ENCODE measurements around the gene IER5L. TPM values are rescaled to one million over a fixed set of nuclear protein-coding genes. Genes with fewer than 3 reads are reported as not detected.
A peak's percentile ranks its signal among the peaks of the same experiment; 100 is the strongest.

Gene IER5L
- total and polyA plus RNA-seq, 9 of the 15 experiments (the other 6 are each of a cell fraction or from before 2014, with no cell fraction given), result 0.14 to 11.9 (median 0.52) TPM

GRCh38 chr9:129174102-129174723, 3.8 kb downstream of the IER5L start:
- FAIRE-seq (peak; percentile 74), ATAC-seq (peak; percentile 68)
- TF ChIP-seq BRD9 (IDR thresholded peaks at IDR 0.05; ENCODE audit: low read depth, partially characterized antibody), result peak; percentile 70
- TF ChIP-seq CREM (IDR thresholded peaks at IDR 0.05; ENCODE audit: low read depth), result peak; percentile 65
- peak; percentile 20; the same call in 1 of the 2 replicates for TF ChIP-seq ZNF143 (CRISPR knock-in tag; IDR thresholded peaks at IDR 0.05)
- peak; percentile 53; the same call in 1 of the 2 replicates for TF ChIP-seq FOSL1 (tag; conservative IDR thresholded peaks at IDR 0.05)
- no peak for TF ChIP-seq CSDE1 (IDR thresholded peaks at IDR 0.05)
- TF ChIP-seq STAG1 (CRISPR knock-in tag; IDR thresholded peaks at IDR 0.05; ENCODE audit: borderline replicate concordance), result peak; percentile 69
- peak; percentile 78 for TF ChIP-seq ZBTB7A (IDR thresholded peaks at IDR 0.05; ENCODE audit: borderline replicate concordance, control insufficient read depth, low read depth, low read length)
- TF ChIP-seq EP300 (IDR thresholded peaks at IDR 0.05; ENCODE audit: low read length), result peak; percentile 44; the same call in 1 of the 2 replicates
- TF ChIP-seq HMGN3 (IDR thresholded peaks at IDR 0.05; ENCODE audit: borderline replicate concordance, extremely low read depth, insufficient read length, low read depth, low read length), result peak; percentile 61
- no peak for TF ChIP-seq MAFK (IDR thresholded peaks at IDR 0.05; ENCODE audit: low read length)
- TF ChIP-seq ARID3B (CRISPR knock-in tag; IDR thresholded peaks at IDR 0.05; ENCODE audit: borderline replicate concordance), result no peak
- TF ChIP-seq IFI16 (CRISPR knock-in tag; IDR thresholded peaks at IDR 0.05), result no peak
- no peak for TF ChIP-seq IRF2 (CRISPR knock-in tag; IDR thresholded peaks at IDR 0.05)
- TF ChIP-seq SOX6 (IDR thresholded peaks at IDR 0.05), result peak; percentile 39; the same call in 1 of the 2 replicates
- peak; percentile 34; the same call in 1 of the 2 replicates for TF ChIP-seq CTBP1 (IDR thresholded peaks at IDR 0.05; ENCODE audit: borderline replicate concordance)
- no peak for TF ChIP-seq ZKSCAN8 (CRISPR knock-in tag; IDR thresholded peaks at IDR 0.05)
- TF ChIP-seq E2F1 (CRISPR knock-in tag; IDR thresholded peaks at IDR 0.05), result 0 out of 2 replicates have a peak, but pooled peaks have one; percentile 36
- 0 out of 2 replicates have a peak, but pooled peaks have one; percentile 16 for TF ChIP-seq NFRKB (IDR thresholded peaks at IDR 0.05; ENCODE audit: low read depth)
- peak; percentile 95 for TF ChIP-seq EGR1 (conservative IDR thresholded peaks at IDR 0.05)
- TF ChIP-seq KLF13 (tag; IDR thresholded peaks at IDR 0.05; ENCODE audit: borderline replicate concordance, low read depth), result no peak

More at GRCh38 chr9:129174102-129174723, 3.8 kb downstream of the IER5L start:
- peak overlapping the region; percentile 68 to 92; a peak in 3 of 4 replicates for H3K9ac ChIP-seq (ENCODE audit: insufficient read depth in 1 of 2, low read depth in 2 of 2, low read length in 2 of 2)
- peak overlapping the region; percentile 57 for H3K4me3 ChIP-seq
- no peaks in the 10 kb centered on the region for H3K9me3 ChIP-seq (replicated peaks; ENCODE audit: control insufficient read depth, insufficient read depth, low read depth, low read length)
- intact Hi-C loops (cut with micrococcal nuclease), result loop anchor here (2.0 to 10.0 kb wide), 4 partner anchors 33 to 437 kb away; no protein-coding TSS in a partner anchor
- in situ Hi-C loops (cut with MboI), result loop anchor here (10.0 kb wide), 2 partner anchors 241 to 311 kb away; no protein-coding TSS in a partner anchor
- H3K27me3 ChIP-seq (ENCODE audit: control insufficient read depth in 2 of 2, insufficient read depth in 2 of 2, low read length in 2 of 2), result peaks cover 8 to 19% of the 10 kb centered on the region in 2 experiments; a peak in 4 of 5 replicates
- H2AFZ ChIP-seq (ENCODE audit: low read depth, low read length), result peak overlapping the region; percentile 96
- no TSS peak for BruUV-seq (replicated peaks)
- POLR2A ChIA-PET, result interaction anchor here (0.5 to 1.8 kb wide), 8 partner anchors 9 to 519 kb away, joined by 3 to 10 read pairs (median 3); no protein-coding TSS in a partner anchor
- H3K27ac ChIP-seq (ENCODE audit: extremely low read depth, low read depth, low read length), result peak overlapping the region; percentile 49
- no peaks in the 10 kb centered on the region for H3K36me3 ChIP-seq (ENCODE audit: control insufficient read depth, insufficient read depth, low read length)
- H3K79me2 ChIP-seq (ENCODE audit: control insufficient read depth, insufficient read depth, low read length), result peaks cover 6% of the 10 kb centered on the region; the same call in 2 of the 3 replicates
- H4K20me1 ChIP-seq (replicated peaks; ENCODE audit: control insufficient read depth, insufficient read depth, low read length), result no peaks in the 10 kb centered on the region
- H3K4me1 ChIP-seq (replicated peaks in 1 of 2; ENCODE audit: control insufficient read depth in 2 of 2, insufficient read depth in 2 of 2, low read length in 2 of 2), result peaks cover 24 to 61% of the 10 kb centered on the region in 2 experiments; a peak in 4 of 5 replicates
- peak; percentile 82 to 92 (median 84) for DNase-seq (ENCODE audit: extremely low read depth in 1 of 4, low spot score in 3 of 4)
- CTCF ChIA-PET (ENCODE audit: low intra/inter-chr PET ratio), result interaction anchor here (0.6 to 2.3 kb wide), 4 partner anchors 35 to 449 kb away, joined by 4 to 17 read pairs (median 6); no protein-coding TSS in a partner anchor
- peak overlapping the region; percentile 81 for H3K4me2 ChIP-seq (ENCODE audit: insufficient read depth, low read length)
- WGBS (ENCODE audit: insufficient coverage, low coverage, missing lambda C conversion rate), result 3% methylated on average over 43 of the region's 55 CpGs
- no peaks in the 10 kb centered on the region for H3K9me1 ChIP-seq (ENCODE audit: control insufficient read depth, insufficient read depth, low read length)

Data from K562 (cell line).